ENCODE results near the gene GUCY2D.

The GUCY2D gene

GRCh38 chr17:8068736-8069586 lies 66.5 kb downstream of the GUCY2D start:
- Histone ChIP-seq H3K9ac (ENCODE audit: low read length) (no peak overlapping the region), H2AFZ (ENCODE audit: low read length) (no peak overlapping the region), H3K4me1 (ENCODE audit: low read length) (no peaks in the 10 kb centered on the region), H3K4me3 (ENCODE audit: low read length) (no peak overlapping the region), H3F3A (ENCODE audit: insufficient read depth, low read length) (no peaks in the 10 kb centered on the region), H3K9me2 (replicated peaks; ENCODE audit: insufficient read depth, low read length) (no peaks in the 10 kb centered on the region), H3K4me2 (ENCODE audit: low read depth, low read length) (no peak overlapping the region), H3K79me2 (ENCODE audit: low read length) (no peaks in the 10 kb centered on the region), H3K9me3 (replicated peaks; ENCODE audit: insufficient read depth, low read length) (no peaks in the 10 kb centered on the region), H3K36me3 (replicated peaks; ENCODE audit: insufficient read depth, low read length) (no peaks in the 10 kb centered on the region), H4K20me1 (ENCODE audit: insufficient read depth, low read length) (no peaks in the 10 kb centered on the region), H3K27ac (ENCODE audit: low read length) (no peak overlapping the region), H3K27me3 (replicated peaks; ENCODE audit: insufficient read depth, low read length) (peaks cover 94% of the 10 kb centered on the region)
- TF ChIP-seq, protein P1, sequence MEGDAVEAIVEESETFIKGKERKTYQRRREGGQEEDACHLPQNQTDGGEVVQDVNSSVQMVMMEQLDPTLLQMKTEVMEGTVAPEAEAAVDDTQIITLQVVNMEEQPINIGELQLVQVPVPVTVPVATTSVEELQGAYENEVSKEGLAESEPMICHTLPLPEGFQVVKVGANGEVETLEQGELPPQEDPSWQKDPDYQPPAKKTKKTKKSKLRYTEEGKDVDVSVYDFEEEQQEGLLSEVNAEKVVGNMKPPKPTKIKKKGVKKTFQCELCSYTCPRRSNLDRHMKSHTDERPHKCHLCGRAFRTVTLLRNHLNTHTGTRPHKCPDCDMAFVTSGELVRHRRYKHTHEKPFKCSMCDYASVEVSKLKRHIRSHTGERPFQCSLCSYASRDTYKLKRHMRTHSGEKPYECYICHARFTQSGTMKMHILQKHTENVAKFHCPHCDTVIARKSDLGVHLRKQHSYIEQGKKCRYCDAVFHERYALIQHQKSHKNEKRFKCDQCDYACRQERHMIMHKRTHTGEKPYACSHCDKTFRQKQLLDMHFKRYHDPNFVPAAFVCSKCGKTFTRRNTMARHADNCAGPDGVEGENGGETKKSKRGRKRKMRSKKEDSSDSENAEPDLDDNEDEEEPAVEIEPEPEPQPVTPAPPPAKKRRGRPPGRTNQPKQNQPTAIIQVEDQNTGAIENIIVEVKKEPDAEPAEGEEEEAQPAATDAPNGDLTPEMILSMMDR (IDR thresholded peaks at IDR 0.05; ENCODE audit: low read length): no peak
- TF ChIP-seq EZH2 (optimal IDR thresholded peaks at IDR 0.05; ENCODE audit: low read depth, low read length): no peak
- no peak for TF ChIP-seq EZH2phosphoT487 (IDR thresholded peaks at IDR 0.05; ENCODE audit: low read length)
- DNase-seq: no peak

- no peaks in the 10 kb centered on the region for H3K9me3 ChIP-seq (replicated peaks; ENCODE audit: insufficient read depth, low read length)
- H4K20me1 ChIP-seq (ENCODE audit: insufficient read depth, low read length): no peaks in the 10 kb centered on the region
- H3K9ac ChIP-seq (ENCODE audit: low read length): no peak overlapping the region
- H2AFZ ChIP-seq (ENCODE audit: low read length): no peak overlapping the region
- no peak overlapping the region for H3K4me3 ChIP-seq (ENCODE audit: low read length)
- peaks cover 96% of the 10 kb centered on the region for H3K27me3 ChIP-seq (replicated peaks; ENCODE audit: insufficient read depth, low read length)
- no peak overlapping the region for H3K4me2 ChIP-seq (ENCODE audit: low read depth, low read length)
- H3K4me1 ChIP-seq (ENCODE audit: low read length): no peaks in the 10 kb centered on the region
- TF ChIP-seq EZH2phosphoT487 (IDR thresholded peaks at IDR 0.05; ENCODE audit: low read length) (no peak), EZH2 (optimal IDR thresholded peaks at IDR 0.05; ENCODE audit: low read depth, low read length) (no peak)
- TF ChIP-seq, protein P1 (IDR thresholded peaks at IDR 0.05; ENCODE audit: low read length): no peak
- DNase-seq: no peak
- no peaks in the 10 kb centered on the region for H3K9me2 ChIP-seq (replicated peaks; ENCODE audit: insufficient read depth, low read length)
- no peaks in the 10 kb centered on the region for H3K36me3 ChIP-seq (replicated peaks; ENCODE audit: insufficient read depth, low read length)
- H3K79me2 ChIP-seq (ENCODE audit: low read length): no peaks in the 10 kb centered on the region
- H3F3A ChIP-seq (ENCODE audit: insufficient read depth, low read length): no peaks in the 10 kb centered on the region
- H3K27ac ChIP-seq (ENCODE audit: low read length): no peak overlapping the region
Measured at GRCh38 chr17:8069587-8069860, 67.1 kb downstream of the GUCY2D start.
